Lung (tissue), 12 donors: ENCODE data around the gene DENND6B. TPM values are rescaled to one million over a fixed set of nuclear protein-coding genes. Genes with fewer than 3 reads are reported as not detected.

Experiments used
- ATAC-seq: fragments of 200-7000 bp; cut with Tn5 transposase; one replicate; pipeline ENCODE4 v1.9.1; 2020; ENCODE audit warnings: moderate number of reproducible peaks; ENCODE audit not compliant: insufficient read depth, low FRiP score
- DNase-seq, 3 donors: peaks; one replicate each; pipeline ENCODE4 v3.0.0-alpha.2; 2013 to 2017
- H3K27ac ChIP-seq, 2 donors: one replicate each; pipeline ENCODE4 v1.5.1; 2013; ENCODE audit warnings: mild to moderate bottlenecking in 2 of 2, moderate library complexity in 2 of 2, control low read depth in 1 of 2, inconsistent platforms in 1 of 2, low read depth in 1 of 2, low read length in 1 of 2
- H3K27me3 ChIP-seq, 3 donors: one replicate each; pipeline ENCODE4 v1.5.1; 2013; ENCODE audit warnings: low read length in 2 of 3; ENCODE audit not compliant: control insufficient read depth in 3 of 3, insufficient read depth in 3 of 3
- H3K36me3 ChIP-seq, 4 donors: one replicate each; pipeline ENCODE4 v1.5.1; 2013; ENCODE audit warnings: low read length in 4 of 4, mild to moderate bottlenecking in 1 of 4, moderate library complexity in 1 of 4; ENCODE audit not compliant: control insufficient read depth in 4 of 4, insufficient read depth in 4 of 4
- H3K4me1 ChIP-seq, 5 donors: one replicate each; pipeline ENCODE4 v1.5.1; 2013; ENCODE audit warnings: low read length in 5 of 5, mild to moderate bottlenecking in 2 of 5, moderate library complexity in 1 of 5; ENCODE audit not compliant: control insufficient read depth in 5 of 5, insufficient read depth in 5 of 5
- H3K4me3 ChIP-seq: one replicate; pipeline ENCODE4 v1.5.1; 2013; ENCODE audit warnings: mild to moderate bottlenecking, control low read depth, moderate library complexity
- H3K9ac ChIP-seq, 2 donors: one replicate each; pipeline ENCODE4 v1.5.1; 2013; ENCODE audit warnings: low read length in 2 of 2, control low read depth in 1 of 2; ENCODE audit not compliant: insufficient read depth in 1 of 2
- H3K9me3 ChIP-seq, 4 donors: one replicate each; pipeline ENCODE4 v1.5.1; 2013; ENCODE audit warnings: low read length in 3 of 4, mild to moderate bottlenecking in 1 of 4, moderate library complexity in 1 of 4; ENCODE audit not compliant: control insufficient read depth in 4 of 4, insufficient read depth in 3 of 4
- CTCF ChIP-seq: IDR thresholded peaks from 2 replicates; pipeline ENCODE4 v1.5.1; 2012; ENCODE audit warnings: mild to moderate bottlenecking; ENCODE audit errors: control extremely low read depth, extremely low read depth
- WGBS, 2 donors: extraction: QIAGEN DNeasy Blood & Tissue Kit; methylation state at CpG; one replicate each; pipeline ENCODE4 v1.1.7; 2013; 5-methylcytosine and 5-hydroxymethylcytosine counted together
- polyA plus RNA-seq, 2 donors: library from polyadenylated mRNA; stranded (reverse); fragments of 200-250 nt; gene quantifications; one replicate each; pipeline ENCODE4 v1.2.1, GENCODE V29; 2013
- total RNA-seq, 2 donors: library from RNA; depleted of rRNA in 1 of 2; stranded (reverse); fragments of >200 nt in 1 of 2; gene quantifications; one replicate each; pipeline ENCODE4 v1.2.1, GENCODE V29; 2014 to 2021
- donor health status: control.
- donor health status: control.
- donor health status: Bipolar disorder and iron deficiency.
- donor health status: healthy.
- donor health status: DM: yes; HTN: yes; CAD: no.

Gene DENND6B
- total and polyA plus RNA-seq, 4 donors, result 8.0 to 26.0 (median 12.6) TPM

- peaks cover 0 to 4% (median 1%) of the 10 kb centered on the region in 4 donors for H3K36me3 ChIP-seq
- no peak for DNase-seq
- 60 to 75% methylated on average over 26 to 29 of the region's 29 CpGs for WGBS, 2 donors
- H3K27me3 ChIP-seq, result no peaks in the 10 kb centered on the region
- peaks cover 7 to 60% (median 34%) of the 10 kb centered on the region in 5 donors for H3K4me1 ChIP-seq
- ATAC-seq, result no peak
- no peak overlapping the region for H3K9ac ChIP-seq
- peak overlapping the region in 1 of 2 donors; percentile 66 for H3K27ac ChIP-seq
- TF ChIP-seq CTCF, result no peak
- no peaks in the 10 kb centered on the region for H3K9me3 ChIP-seq
- H3K4me3 ChIP-seq, result no peak overlapping the region
Measured at GRCh38 chr22:50296658-50297490, 29.9 kb downstream of the DENND6B start.

GRCh38 chr22:50294319-50294656, 32.5 kb downstream of the DENND6B start:
- Histone ChIP-seq H3K36me3 (peaks cover 0 to 19% (median 2%) of the 10 kb centered on the region in 4 donors), H3K27me3 (no peaks in the 10 kb centered on the region), H3K9ac (peak overlapping the region in 1 of 2 donors; percentile 37), H3K27ac (peak overlapping the region; percentile 51 to 96), H3K4me1 (peaks cover 0 to 39% (median 21%) of the 10 kb centered on the region in 5 donors), H3K9me3 (no peaks in the 10 kb centered on the region), H3K4me3 (no peak overlapping the region)
- TF ChIP-seq CTCF, result no peak
- DNase-seq, result no peak
- 30 to 35% methylated on average over 5 of the region's 5 CpGs for whole genome bisulfite sequencing, 2 donors
- ATAC-seq, result no peak

- Histone ChIP-seq H3K27ac (peak overlapping the region; percentile 51 to 96), H3K4me3 (no peak overlapping the region), H3K9me3 (no peaks in the 10 kb centered on the region), H3K36me3 (peaks cover 0 to 25% (median 6%) of the 10 kb centered on the region in 4 donors), H3K4me1 (peaks cover 0 to 37% (median 21%) of the 10 kb centered on the region in 5 donors), H3K9ac (peak overlapping the region in 1 of 2 donors; percentile 37), H3K27me3 (no peaks in the 10 kb centered on the region)
- DNase-seq, result peak; percentile 79 to 86 (median 81)
- no peak for TF ChIP-seq CTCF
- ATAC-seq, result peak; percentile 80
- 4 to 8% methylated on average over 29 to 42 of the region's 42 CpGs for WGBS, 2 donors
Measured at GRCh38 chr22:50293441-50294318, 33.1 kb downstream of the DENND6B start.
